Measurements from ENCODE around the gene SLC2A10.
A peak's percentile ranks its signal among the peaks of the same experiment; 100 is the strongest.

SLC2A10 gene

GRCh38 chr20:46739431-46740213 lies 30.2 kb downstream of the SLC2A10 start:
- peak; percentile 77 for DNase-seq

- peak; percentile 77 for DNase-seq
Observed at GRCh38 chr20:46740214-46740609, 30.8 kb downstream of the SLC2A10 start.

DNA sequence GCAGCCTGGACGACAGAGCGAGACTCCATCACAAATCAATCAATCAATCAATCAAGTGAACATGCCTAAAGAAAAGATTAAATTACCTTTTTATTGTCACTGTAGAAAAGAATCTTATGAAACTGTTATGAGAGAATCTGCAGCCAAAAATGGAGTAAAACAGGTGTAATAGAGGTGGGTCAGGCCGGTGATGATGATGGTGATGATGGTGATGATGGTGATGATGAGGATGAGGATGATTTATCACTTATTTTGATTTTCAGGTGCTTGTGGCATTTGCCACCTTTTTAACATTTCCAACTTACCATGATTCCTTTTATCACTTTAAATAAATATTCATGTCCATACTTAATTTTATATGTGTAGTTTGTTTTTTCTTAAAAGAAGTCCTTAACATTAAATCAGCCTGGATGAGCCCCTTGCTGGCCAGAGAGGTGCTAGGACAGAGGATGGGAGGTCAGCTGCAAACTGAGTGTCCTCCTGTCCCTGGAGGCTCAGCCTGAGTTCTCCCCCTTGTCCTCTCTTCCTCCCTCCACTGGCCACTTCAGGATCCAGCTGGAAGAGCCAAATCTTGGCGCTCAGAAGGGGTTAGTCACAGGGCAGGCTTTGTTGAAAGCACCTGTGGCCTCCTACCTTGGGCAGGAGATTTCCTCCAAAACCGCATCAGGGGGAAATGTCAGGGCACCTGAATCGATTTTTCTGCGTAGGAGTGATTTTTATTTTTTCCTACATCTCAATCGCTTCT lies 32.6 kb downstream of the SLC2A10 start:
- DNase-seq, result no peak

DNA sequence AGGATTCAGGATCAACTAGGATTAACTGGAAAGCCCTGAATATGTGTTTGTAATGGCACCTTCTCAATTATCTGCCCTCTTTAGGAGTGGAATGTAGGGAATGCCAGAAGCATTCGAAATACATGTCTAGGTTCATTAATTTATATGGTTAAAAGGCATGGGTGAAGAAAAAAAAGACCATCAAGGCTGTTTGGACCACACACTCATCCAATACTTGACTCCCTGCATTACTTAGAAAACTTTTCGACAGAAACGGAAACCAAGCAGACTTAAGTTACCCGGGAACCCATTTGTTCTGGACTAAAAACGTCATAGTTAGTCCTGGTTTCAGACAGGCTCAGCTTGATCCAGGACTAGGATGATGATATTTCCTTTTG lies 33.2 kb downstream of the SLC2A10 start:
- DNase-seq, result no peak

- no peak for DNase-seq
Observed at GRCh38 chr20:46743088-46743487, 33.6 kb downstream of the SLC2A10 start.

DNA sequence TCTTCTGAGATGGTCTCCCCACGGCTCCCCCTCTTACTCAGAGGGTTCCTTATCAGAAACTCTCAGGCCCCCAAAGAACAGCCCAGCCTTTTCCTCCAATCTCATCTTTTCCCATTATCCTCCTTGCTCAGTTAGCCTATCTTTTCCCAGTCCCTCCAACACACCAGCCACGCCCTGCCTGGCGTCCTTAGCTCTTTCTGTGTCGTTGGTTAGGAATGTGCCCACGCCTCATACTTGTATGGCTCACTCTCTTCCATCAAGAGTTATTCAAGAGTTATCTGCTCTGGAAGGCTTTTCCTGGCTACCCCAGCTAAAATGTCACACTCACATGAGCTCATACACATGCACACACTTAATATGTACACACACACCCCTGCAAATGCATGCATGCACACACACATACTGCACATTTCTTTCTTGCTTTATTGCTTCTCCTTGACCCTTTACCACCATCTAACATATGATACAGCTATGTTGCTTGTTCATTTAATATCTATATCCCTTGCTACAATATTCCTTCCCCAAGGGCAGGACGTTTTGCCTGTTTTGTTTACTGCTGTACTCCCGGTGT lies 37.6 kb downstream of the SLC2A10 start:
- no peak for DNase-seq

- no peak for DNase-seq
Observed at GRCh38 chr20:46749147-46749546, 39.7 kb downstream of the SLC2A10 start.

DNA sequence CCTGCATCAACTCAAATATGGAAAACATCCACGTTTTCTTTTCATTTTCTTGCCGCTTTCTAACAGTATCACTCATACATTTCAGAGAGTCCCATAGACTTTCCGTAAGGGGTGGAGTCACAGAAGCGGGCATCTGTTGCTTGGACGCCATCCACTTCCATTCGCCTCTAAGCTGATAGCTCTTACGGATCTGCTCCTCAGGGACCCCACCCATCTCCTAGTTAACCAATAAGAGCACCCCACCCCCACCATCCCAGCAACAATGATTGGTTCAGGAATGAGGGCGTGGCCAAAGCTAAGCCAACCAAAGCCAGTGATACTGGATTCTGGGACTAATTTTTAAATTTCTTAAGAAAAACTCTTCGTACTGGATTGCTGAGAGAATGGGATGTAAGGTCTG lies 42.4 kb downstream of the SLC2A10 start:
- no peak for DNase-seq

DNA sequence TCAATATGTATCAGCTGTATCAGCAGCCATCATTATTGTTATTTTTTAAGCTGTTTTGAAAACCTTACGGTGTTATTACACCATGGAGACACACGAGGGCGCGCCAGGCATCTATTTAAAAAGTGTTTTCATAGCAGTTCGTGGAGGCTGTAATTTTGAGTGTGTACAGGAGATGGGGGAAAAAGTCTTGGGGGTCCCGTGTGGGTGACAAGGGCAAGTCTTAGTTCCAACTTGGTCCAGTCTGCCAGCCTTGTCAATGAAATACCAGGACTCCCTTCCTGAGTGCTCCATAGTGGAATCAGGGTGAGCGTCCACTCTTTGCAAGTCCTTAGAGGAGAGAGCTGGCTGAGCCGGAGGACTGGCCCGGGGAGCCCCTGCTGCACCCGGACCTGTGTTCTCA lies 43.3 kb downstream of the SLC2A10 start:
- peak; percentile 78 for DNase-seq

DNA sequence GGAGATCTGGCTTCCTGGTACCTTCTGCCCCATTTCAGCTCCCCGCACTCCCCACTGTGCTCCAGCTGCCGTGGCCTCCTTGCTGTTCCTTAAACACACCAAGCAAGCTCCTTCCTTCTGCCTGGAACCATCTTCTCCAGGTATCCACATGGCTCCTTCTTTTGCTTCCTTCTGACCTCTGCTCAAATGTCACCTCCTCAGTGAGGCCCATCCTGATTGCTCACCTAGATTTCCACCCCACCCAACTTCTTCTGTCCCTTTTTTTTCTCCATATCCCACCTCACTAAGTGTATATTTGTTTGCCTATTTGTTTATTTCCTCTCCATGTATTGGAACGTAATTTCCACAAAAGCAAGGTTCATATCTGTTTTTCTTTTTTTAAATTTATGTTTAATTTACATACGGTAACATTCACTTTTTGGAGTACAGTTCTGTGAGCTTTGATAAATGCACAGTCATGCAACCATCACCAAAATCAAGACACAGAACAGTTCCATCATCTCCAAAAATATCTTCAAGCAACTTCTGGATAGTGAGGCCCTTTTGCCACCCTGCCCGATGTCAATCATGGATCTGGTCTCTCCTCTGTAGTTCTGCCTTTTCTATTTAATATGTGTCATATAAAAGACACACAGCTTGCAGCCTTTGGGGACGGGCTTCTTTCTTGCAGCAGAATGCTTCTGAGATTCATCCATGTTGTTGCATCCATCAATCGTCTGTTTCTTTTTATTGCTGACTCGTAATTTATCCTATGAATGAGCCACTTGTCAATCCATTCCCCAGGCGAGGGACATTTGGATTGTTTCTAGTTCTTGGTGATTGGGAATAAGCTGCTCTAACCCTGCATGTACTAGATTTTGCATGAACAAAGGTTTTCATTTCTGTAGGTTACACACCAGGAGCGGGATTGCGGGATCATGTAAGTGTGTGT lies 46.3 kb downstream of the SLC2A10 start:
- DNase-seq, result no peak

DNA sequence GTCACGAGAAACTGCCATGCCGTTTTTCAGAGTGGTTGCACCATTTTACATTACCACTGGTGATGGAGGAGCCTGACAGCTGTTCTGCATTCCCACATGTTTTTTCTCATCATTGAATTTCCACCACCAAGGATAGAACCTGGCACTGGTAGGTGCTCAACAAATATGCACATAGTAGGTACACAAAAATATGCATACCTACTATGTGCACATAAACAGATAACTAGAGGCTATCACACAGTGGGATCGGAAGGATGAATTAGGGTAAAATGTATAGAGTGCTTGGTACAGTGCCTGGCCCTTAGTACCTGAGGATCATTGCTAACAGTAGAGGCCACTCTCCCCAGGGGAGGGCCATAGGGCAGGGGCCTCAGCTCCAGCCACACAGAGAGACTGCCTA lies 47.0 kb downstream of the SLC2A10 start:
- DNase-seq, result no peak

DNA sequence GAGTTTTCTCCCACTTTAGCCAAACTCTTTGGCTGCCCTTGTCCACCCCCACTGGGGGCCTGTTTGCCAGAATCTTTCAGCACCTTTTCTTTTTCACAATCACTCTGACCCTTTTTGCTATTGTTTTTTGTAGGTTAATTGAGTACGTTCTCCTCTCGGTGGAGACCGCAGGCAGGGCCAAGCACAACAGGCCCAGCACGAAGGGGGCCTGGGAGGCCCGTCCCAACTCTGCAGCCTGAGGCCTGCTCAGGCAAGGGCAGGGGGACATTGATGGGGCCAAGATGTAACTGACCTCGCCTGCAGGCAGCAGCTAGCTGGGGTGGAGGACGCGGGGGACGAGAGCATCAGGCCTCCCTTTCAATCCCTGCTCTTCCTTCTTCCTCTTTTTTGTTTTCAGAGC lies 47.7 kb downstream of the SLC2A10 start:
- DNase-seq, result no peak

DNA sequence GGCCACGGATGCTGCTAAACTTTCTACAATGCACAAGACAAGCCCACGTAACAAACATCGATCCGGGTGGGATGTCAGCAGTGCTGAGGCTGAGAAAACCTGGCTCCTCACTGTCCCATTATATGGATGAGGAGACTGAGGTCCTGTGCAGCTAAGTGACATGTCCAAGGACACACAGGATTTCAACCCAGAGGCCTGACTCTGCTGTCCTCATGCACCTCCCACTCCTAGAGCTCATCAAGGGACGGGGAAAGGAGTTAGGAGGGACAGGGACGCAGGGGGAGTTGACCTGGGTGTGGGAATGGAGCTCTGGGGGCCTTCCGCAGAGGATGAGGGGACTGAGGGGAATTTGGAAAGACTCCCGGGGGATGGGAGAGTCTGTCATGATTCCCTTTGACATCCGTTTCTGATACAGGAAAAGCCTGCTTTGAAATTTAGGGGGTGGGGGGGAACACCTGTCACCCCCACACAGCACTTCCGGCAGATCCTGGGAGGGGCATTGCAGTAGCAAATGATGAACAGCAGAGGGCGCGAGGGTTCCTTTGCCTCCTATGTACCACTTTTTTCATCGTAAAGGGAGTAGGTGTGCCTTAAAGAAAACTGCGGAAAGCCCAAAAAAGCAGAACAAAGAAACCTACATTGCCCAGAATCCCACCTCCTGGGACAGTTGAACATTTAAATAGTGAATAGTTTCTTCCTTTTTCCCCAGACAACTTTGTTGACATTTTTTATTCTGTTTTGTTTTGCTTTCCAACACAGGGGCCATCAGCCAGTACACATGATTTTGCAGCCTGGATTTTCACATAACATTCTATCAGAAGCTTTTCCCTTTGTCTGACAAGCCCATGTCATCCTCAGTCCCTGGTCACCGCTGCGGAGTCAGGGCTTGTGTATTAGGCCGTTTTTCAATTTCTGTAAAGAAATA lies 48.6 kb downstream of the SLC2A10 start:
- DNase-seq, result peak; percentile 60

DNA sequence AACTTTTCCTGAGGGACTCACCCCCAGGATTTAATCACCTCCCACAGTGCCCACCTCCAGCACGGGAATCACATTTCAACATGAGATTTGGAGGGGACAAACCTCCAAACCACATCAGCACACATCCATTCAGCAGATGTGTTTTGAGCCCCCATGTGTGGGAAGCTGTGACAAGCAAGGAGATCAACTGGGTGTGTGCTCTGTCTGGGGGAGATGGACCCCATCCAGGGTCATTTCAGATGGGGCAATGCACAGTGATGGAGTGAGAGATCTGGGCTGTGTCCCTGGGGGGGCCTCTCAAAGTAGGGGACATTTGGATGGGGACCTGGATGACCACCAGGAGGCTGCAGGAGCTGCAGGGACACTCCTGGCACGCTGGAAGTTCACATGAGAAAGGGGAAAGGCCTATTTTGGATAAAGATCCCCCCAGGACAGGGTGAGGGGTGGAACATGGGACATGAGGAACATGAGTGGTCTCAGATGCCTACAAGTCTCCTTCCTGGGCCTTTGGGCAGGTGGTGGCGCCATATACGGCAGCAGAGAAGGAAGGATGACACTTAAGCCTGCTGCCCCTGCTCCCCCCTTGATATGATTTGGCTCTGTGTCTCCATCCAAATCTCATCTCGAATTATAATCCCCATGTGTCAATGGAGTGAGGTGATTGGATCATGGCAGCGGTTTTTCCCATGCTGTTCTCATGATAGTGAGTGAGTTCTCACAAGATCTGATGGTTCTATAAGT lies 49.6 kb downstream of the SLC2A10 start:
- no peak for DNase-seq

DNA sequence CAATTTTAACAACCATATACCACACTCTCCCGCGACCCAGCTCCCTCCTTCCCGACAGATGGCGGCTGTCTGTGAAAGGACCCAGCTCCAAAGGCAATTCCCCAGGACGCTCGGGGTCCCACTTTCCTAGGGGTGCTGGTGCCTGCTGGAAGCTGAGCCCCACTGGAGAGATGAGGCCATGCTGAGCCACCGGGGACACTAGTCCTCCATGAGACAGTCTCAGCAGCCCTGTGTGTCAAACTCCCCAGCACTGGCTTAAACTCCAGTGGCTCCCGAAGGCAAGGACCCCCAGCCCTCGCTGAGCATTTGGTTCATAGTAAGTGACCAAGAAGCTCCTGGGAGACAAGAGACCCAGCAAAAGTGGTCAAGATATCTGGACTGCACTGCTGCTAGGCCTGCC lies 52.1 kb downstream of the SLC2A10 start:
- no peak for DNase-seq

DNA sequence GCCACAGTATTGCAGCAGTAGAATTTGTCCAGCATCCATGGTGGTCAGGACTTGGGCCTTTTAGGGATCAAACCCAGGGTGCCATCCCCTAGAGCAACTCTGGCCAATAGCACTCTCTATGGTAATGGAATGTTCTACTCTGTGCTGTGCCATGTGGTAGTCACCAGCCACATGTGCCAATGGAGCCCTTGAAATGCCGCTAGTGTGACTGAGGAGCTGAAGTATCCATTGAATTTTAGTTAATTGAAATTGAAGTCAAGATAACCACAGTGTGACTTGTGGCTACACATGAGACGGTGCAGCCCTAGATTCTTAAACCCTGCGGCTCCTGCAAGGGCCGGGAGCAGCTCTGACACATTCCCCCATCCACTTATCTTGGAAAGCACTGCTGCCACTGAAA lies 54.6 kb downstream of the SLC2A10 start:
- DNase-seq, result no peak

DNA sequence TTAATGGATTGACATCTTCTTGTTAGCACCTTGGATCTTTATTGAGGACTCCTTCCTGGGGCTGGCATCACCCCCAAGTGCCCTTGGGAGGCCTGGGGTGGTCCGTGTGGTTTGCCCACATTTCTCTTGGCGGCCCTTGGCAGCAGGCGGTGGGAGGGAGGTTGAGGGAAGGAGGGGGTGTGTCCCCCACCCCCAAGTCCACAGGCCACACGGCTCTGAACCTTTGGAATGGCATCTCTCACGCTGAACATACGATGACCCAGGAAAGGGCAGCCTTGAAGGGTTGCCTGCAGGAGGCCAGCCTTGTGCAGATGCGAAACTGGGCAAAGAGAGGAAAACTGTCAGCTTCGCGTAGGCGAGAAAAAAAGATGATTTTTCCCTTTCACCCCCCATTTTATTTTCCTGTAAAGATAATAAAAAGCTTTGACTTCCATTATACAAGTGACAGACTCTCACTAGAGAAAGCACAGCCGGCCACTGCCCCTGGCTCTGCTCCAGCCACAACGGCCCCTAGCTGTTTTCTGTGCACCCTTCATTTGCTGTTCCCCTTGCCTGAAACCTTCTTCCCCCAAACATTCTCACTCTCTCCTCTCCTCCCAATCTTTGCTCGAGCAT lies 56.2 kb downstream of the SLC2A10 start:
- DNase-seq, result no peak

- peak; percentile 45 for DNase-seq
Observed at GRCh38 chr20:46767127-46767761, 57.8 kb downstream of the SLC2A10 start.

GRCh38 chr20:46770330-46771194 lies 61.1 kb downstream of the SLC2A10 start:
- DNase-seq, result no peak
